ENCODE results near the gene AWAT2.

The AWAT2 gene, protein sequence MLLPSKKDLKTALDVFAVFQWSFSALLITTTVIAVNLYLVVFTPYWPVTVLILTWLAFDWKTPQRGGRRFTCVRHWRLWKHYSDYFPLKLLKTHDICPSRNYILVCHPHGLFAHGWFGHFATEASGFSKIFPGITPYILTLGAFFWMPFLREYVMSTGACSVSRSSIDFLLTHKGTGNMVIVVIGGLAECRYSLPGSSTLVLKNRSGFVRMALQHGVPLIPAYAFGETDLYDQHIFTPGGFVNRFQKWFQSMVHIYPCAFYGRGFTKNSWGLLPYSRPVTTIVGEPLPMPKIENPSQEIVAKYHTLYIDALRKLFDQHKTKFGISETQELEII

DNA sequence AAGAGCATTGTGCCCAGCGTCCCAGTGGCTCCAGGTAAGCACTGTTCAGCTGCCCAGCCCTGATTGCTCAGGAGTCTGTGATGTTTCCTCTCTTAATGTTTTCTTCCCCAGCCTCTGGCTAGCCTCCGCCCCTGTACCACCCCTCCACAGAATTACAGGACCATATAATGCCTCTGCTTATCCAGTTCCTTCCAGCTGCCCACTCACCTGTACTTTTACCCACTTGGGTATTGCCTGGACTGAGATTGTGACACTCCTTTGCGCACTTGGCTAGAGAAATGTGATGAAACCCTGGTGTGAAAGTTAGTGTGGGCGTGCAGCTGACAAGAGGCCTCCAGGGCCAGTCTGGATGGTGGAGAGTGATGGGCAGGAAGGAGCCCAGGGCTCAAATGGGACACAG lies at the start of gene AWAT2:
AWAT2 (minus strand) TSS at position 14 of the 400 bp plus-strand sequence; CDS start at position 8, 6 bp downstream.
- no peak for DNase-seq (ENCODE audit: low read depth)

- DNase-seq (ENCODE audit: low read depth) = no peak
These were observed 46.3 kb upstream of the AWAT2 start for GRCh38 chrX:70096052-70096451.

GRCh38 chrX:70092247-70092646 lies 42.5 kb upstream of the AWAT2 start:
- DNase-seq (ENCODE audit: low read depth) = no peak

DNA sequence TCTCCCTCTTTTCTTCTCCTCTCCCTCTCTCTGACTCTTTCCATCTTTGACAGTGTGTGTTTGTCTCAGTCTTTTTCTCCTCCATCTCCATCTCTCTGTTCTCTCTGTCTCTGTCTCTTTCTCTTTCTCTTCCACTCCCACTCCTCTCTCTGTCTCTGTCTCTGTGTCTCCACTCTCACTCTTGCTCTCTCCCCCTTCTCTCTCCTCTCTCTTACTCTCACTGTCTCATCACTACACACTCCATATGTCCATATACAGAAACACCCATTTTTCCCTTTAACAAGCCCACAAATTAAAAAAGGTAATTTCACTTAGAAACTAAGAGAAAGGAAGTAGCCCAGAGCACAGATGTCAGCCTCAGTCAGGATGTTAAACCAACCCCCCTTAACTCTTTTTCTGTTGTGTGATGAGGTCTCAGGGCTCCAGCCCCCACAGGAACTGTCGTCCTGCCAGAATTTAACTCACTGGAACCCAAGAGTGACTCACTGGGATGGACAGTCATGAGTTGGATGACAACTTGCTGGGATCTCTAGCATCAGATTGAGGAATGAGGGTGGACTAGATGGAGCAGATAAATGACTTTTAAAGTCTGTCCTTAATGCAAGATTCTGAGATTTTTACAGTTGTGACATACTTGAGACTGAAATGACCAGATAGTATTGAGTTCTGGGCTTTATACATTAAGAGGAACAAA lies 40.0 kb upstream of the AWAT2 start:
- DNase-seq (ENCODE audit: low read depth) = no peak

- no peak for DNase-seq (ENCODE audit: low read depth)
These were observed 39.0 kb upstream of the AWAT2 start for GRCh38 chrX:70088751-70089150.

DNA sequence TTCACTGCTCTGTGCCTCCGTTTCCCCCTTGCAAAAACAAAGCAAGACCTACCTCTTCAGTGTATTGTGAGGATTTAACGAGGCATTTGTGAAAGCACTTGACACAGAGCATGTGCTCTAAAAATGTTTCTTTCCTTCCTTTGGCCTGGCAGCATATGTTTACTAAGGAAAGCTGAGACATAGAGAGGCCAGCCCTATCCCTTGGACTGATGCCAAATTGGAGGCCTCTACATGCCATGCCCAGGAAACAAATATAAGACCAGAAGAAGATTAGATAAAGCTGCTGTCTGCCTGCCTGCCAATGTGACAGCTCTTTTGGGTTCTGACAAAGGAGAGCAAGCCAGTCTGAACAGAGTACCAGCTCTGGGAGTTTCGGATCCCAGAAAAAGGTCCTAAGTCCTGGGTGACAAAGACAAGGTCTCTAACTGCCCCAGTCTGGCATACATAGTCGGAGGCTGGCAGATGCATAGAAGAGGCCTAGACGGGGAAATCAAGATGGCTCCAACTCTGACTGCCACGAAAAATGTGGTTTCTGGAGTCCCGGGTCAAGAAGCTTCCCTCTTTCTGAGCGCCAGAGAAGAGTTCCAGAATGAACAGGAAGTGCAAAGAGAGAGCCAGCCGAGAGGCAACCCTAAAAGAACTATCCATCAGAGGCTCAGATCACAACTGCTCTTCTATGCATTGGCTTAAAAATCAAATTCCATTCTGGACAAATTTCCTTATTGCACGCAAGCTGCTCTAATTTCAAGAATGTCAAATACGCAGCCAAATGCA lies 38.3 kb upstream of the AWAT2 start:
- no peak for DNase-seq (ENCODE audit: low read depth)

- no peak for DNase-seq (ENCODE audit: low read depth)
These were observed 35.0 kb upstream of the AWAT2 start for GRCh38 chrX:70084592-70085240.

GRCh38 chrX:70082723-70083122 lies 33.0 kb upstream of the AWAT2 start:
- no peak for DNase-seq (ENCODE audit: low read depth)

- DNase-seq (ENCODE audit: low read depth) = no peak
These were observed 30.1 kb upstream of the AWAT2 start for GRCh38 chrX:70079870-70080269.

DNA sequence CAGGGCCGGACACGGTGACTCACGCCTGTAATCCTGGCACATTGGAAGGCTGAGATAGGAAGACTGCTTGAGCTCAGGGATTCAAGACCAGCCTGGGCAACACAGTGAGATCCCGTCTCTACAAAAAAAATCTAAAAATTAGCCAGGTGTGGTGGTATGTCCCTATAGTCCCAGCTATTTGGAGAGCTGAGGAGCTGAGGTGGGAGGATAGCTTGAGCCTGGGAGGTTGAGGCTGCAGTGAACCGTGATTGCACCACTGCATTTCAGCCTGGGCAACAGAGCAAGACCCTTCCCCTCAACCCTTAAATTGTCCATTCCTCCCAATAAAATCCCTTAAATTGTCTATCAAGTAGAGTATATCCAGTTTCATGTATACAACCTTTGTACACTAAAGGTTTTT lies 29.6 kb upstream of the AWAT2 start:
- DNase-seq (ENCODE audit: low read depth) = no peak

- DNase-seq (ENCODE audit: low read depth) = no peak
These were observed 16.9 kb upstream of the AWAT2 start for GRCh38 chrX:70066646-70067045.

GRCh38 chrX:70062961-70063550 lies 13.3 kb upstream of the AWAT2 start:
- DNase-seq (ENCODE audit: low read depth) = no peak

- no peak for DNase-seq (ENCODE audit: low read depth)
These were observed 12.3 kb upstream of the AWAT2 start, which contains the start of gene OTUD6A for GRCh38 chrX:70062076-70062475. OTUD6A (plus strand) TSS chrX:70062457; CDS start chrX:70062525, 68 bp downstream.

DNA sequence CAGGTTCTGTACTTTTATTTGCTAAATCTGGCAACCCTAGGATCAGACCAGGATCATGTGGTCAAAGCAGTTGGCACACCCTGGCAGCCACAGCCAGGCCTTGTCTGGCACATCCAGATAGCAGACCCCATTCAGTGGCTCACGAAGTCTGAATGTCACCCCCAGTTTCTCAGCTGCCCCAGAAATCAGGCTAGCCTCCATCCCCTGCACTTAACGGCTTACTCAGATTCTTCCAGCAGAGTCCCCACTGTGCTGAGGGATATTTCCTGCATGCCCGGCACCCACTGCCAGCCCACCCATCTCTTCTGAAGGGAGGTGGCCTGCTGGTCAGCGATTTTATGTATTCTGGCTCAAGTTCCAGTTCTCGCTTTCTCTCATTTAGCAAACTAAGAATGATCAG lies 4.7 kb upstream of the AWAT2 start:
- no peak for DNase-seq (ENCODE audit: low read depth)

GRCh38 chrX:70052895-70053615 lies 3.3 kb upstream of the AWAT2 start:
- DNase-seq (ENCODE audit: low read depth) = no peak

DNA sequence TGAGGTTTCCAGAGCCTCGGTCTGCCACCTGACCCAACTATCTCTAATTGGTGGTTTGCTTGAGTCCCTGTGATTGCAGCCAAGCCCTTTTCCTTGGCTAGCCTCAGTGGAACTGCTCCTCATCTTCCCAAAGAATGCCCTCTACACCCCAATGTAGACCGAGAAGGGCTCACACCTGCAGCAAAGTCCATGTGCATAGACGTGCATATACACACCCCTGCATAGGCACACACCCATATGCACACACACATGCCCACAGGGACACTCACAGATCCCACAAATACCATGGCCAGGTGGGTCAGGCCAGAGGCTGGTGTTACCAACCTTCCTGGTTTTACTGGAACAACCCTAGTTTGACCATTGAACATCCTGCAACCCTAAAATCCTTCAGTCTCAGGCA lies 332 bp downstream of the AWAT2 start:
- DNase-seq (ENCODE audit: low read depth) = no peak

- no peak for DNase-seq (ENCODE audit: low read depth)
These were observed 2.8 kb downstream of the AWAT2 start for GRCh38 chrX:70046978-70047377.

GRCh38 chrX:70044541-70045245 lies 5.0 kb downstream of the AWAT2 start:
- no peak for DNase-seq (ENCODE audit: low read depth)

DNA sequence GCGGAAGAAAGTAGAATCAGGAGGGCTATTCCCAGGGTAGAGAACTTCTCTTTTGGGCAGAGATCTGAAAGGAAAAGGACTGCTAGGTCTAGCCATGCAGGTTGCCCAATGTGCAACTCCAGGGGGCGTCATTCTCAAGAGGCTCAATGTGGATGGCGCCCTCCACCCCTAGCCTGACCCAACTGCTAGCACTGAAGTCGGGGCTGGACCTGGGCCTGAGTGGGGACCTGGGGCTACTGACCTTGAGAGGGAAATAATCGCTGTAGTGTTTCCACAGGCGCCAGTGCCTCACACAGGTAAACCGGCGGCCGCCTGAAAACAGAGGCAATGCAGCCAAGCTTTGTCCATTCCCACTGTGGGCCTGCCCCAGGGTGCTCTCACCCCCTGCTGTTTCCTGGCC lies 6.1 kb downstream of the AWAT2 start:
- DNase-seq (ENCODE audit: low read depth) = no peak
